OCI-LY3 (cell line): ENCODE measurements around the gene IPO4.

ENCODE experiments used
- EZH2phosphoT487 ChIP-seq: fragments of 200-600 bp; shearing (Covaris generic); IDR thresholded peaks from 2 replicates; pipeline ENCODE4 v1.6.1; 2018; ENCODE audit warnings: antibody characterized with exemption, mixed run types, low read depth
- TF ChIP-seq, protein P1 (sequence below): fragments of 200-600, 300-600 bp; sonication (generic); IDR thresholded peaks from 2 replicates; pipeline ENCODE4 v1.5.1; 2014; ENCODE audit warnings: antibody characterized with exemption, low read length, low read depth

DNA sequence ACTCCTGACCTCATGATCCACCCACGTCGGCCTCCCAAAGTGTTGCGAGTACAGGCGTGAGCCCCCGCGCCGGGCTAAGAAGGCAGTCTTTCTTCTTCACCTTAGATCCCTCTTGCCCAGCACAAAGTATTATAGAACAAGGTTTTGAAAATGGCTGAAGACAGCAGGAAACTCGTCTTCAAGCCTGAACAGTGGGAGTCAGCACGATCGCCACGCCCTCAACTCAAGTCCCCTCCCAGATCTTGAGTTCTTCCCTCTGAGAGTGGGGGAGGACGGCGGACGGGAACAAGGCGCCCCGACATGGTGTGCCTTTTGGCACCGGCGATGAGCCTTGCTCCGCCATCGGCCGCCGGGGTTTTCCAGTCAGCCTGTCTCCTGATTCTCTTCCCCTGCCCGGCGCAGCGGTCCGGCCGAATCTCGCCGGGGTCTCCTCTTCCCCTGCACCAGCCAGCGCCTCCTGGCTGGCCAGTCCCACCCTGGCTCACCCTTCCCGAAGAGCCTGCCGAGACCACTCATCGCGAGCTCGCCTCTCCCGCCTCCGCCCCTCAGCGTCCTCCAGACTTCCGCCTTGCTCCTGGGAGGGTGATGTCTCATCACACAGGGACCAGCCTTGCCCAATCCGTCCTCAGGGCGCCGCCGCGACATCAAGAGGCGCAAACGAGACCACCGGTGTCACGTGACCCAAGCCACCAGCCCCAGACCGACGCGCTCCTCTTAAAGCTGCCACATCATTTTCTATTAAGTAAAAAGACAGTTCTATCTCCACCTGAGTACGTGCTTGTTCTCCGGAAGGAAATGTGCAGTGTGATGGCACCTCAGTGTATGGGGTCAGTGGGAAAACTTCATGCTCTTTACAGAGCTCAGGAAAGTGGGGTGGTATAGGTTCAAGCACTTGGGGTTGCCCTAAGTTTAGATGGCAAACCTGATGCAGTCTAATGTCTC, 24.6 kb upstream of the IPO4 start, which contains the start of gene CHMP4A:
- TF ChIP-seq, protein P1, sequence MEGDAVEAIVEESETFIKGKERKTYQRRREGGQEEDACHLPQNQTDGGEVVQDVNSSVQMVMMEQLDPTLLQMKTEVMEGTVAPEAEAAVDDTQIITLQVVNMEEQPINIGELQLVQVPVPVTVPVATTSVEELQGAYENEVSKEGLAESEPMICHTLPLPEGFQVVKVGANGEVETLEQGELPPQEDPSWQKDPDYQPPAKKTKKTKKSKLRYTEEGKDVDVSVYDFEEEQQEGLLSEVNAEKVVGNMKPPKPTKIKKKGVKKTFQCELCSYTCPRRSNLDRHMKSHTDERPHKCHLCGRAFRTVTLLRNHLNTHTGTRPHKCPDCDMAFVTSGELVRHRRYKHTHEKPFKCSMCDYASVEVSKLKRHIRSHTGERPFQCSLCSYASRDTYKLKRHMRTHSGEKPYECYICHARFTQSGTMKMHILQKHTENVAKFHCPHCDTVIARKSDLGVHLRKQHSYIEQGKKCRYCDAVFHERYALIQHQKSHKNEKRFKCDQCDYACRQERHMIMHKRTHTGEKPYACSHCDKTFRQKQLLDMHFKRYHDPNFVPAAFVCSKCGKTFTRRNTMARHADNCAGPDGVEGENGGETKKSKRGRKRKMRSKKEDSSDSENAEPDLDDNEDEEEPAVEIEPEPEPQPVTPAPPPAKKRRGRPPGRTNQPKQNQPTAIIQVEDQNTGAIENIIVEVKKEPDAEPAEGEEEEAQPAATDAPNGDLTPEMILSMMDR, result no peak
- no peak for TF ChIP-seq EZH2phosphoT487
